Fibroblast of lung (primary cell): ENCODE results near the gene C4orf50. TPM values are rescaled to one million over a fixed set of nuclear protein-coding genes. Genes with fewer than 3 reads are reported as not detected.

Experiments
- DNase-seq, 2 donors: peaks; one replicate each; pipeline versions ENCODE4 v3.0.0 to v3.0.0-alpha.2; 2010; ENCODE audit warnings: low read depth in 2 of 2
- H2AFZ ChIP-seq: 2 replicates; pipeline ENCODE4 v1.5.1; 2012; ENCODE audit warnings: low read length, control low read depth, inconsistent platforms
- H3K27ac ChIP-seq: 2 replicates; pipeline ENCODE4 v1.5.1; 2011; ENCODE audit warnings: low read length, control low read depth; ENCODE audit not compliant: insufficient read depth
- H3K27me3 ChIP-seq: 2 replicates; pipeline ENCODE4 v1.5.1; 2011; ENCODE audit warnings: mild to moderate bottlenecking, low read length; ENCODE audit not compliant: control insufficient read depth, insufficient read depth
- H3K36me3 ChIP-seq: 2 replicates; pipeline ENCODE4 v1.5.1; 2011; ENCODE audit warnings: low read length; ENCODE audit not compliant: control insufficient read depth, insufficient read depth
- H3K4me1 ChIP-seq: 2 replicates; pipeline ENCODE4 v1.5.1; 2011; ENCODE audit warnings: low read length; ENCODE audit not compliant: control insufficient read depth, insufficient read depth; ENCODE audit errors: extremely low read depth
- H3K4me2 ChIP-seq: 2 replicates; pipeline ENCODE4 v1.5.1; 2011; ENCODE audit warnings: low read length, control low read depth; ENCODE audit not compliant: insufficient read depth; ENCODE audit errors: extremely low read depth
- H3K4me3 ChIP-seq, 4 experiments: fragments of 200-600 bp in 1 of 4; sonication (generic) in 1 of 4; replicated peaks in 1 of 4; 2 replicates each; pipeline ENCODE4 v1.5.1; 2011 to 2016; ENCODE audit warnings: low read length in 4 of 4, low read depth in 3 of 4, mild to moderate bottlenecking in 3 of 4, control low read depth in 2 of 4, inconsistent platforms in 1 of 4, mixed read lengths in 1 of 4; ENCODE audit not compliant: insufficient read depth in 1 of 4; ENCODE audit errors: control extremely low read depth in 1 of 4
- H3K79me2 ChIP-seq: 2 replicates; pipeline ENCODE4 v1.5.1; 2012; ENCODE audit warnings: mild to moderate bottlenecking, low read length, inconsistent platforms; ENCODE audit not compliant: control insufficient read depth, insufficient read depth
- H3K9ac ChIP-seq: 2 replicates; pipeline ENCODE4 v1.5.1; 2011; ENCODE audit warnings: mild to moderate bottlenecking, low read length, control low read depth; ENCODE audit not compliant: insufficient read depth
- H3K9me3 ChIP-seq: 2 replicates; pipeline ENCODE4 v1.5.1; 2012; ENCODE audit warnings: low read depth, low read length; ENCODE audit not compliant: control insufficient read depth, insufficient read depth
- H4K20me1 ChIP-seq: 2 replicates; pipeline ENCODE4 v1.5.1; 2011; ENCODE audit warnings: low read length; ENCODE audit not compliant: control insufficient read depth, insufficient read depth; ENCODE audit errors: extremely low read depth
- CTCF ChIP-seq, 2 donors: IDR thresholded peaks in 1 of 2; conservative IDR thresholded peaks in 1 of 2; 1 replicate in 1 of 2; 2 replicates in 1 of 2; pipeline ENCODE4 v1.5.1; 2011 to 2012; ENCODE audit warnings: low read length in 2 of 2, control low read depth in 1 of 2, inconsistent platforms in 1 of 2, low read depth in 1 of 2, mild to moderate bottlenecking in 1 of 2
- EZH2 ChIP-seq: IDR thresholded peaks from 2 replicates; pipeline ENCODE4 v1.5.1; 2012; ENCODE audit warnings: low read length, control low read depth, mild to moderate bottlenecking; ENCODE audit errors: missing control alignments
- polyA minus RNA-seq: library from RNA; depleted of rRNA, polyadenylated mRNA; stranded (reverse); fragments of >200 nt; gene quantifications from 2 replicates; pipeline ENCODE4 v1.2.3, GENCODE V29; 2011; ENCODE audit warnings: low replicate concordance
- polyA plus RNA-seq, 2 donors: library from polyadenylated mRNA; depleted of rRNA in 1 of 2; stranded (reverse) in 1 of 2; unstranded in 1 of 2; fragments of >200 nt; gene quantifications; 2 replicates each; pipeline ENCODE4 v1.2.1, GENCODE V29; 2011 to 2012; ENCODE audit warnings: missing spikeins in 1 of 2
- total RNA-seq: library from RNA; depleted of rRNA; stranded (reverse); fragments of >200 nt; gene quantifications from 2 replicates; pipeline ENCODE4 v1.2.1, GENCODE V29; 2014

The C4orf50 gene
- total RNA-seq (not detected in 2 replicates), polyA plus RNA-seq (not detected in 2 replicates), polyA minus RNA-seq (not detected in 2 replicates)
- not detected in 2 replicates for polyA plus RNA-seq (2012)

GRCh38 chr4:6018331-6018730, at the start of gene C4orf50:
TSS of gene C4orf50 (minus strand) at chr4:6018431.
- no peak within 1 kb of the TSS for H3K4me2 ChIP-seq
- TF ChIP-seq EZH2 (no peak), CTCF (conservative IDR thresholded peaks at IDR 0.05 in 1 of 2, IDR thresholded peaks at IDR 0.05 in 1 of 2; ENCODE audit: low read depth in 1 of 2, low read length in 2 of 2) (no peak)
- no peaks in the 10 kb centered on the region for H3K4me1 ChIP-seq
- H3K9me3 ChIP-seq: no peaks in the 10 kb centered on the region
- DNase-seq: no peak
- no peaks in the 10 kb centered on the region for H3K36me3 ChIP-seq
- no peaks in the 10 kb centered on the region for H3K27me3 ChIP-seq
- H3K79me2 ChIP-seq: no peaks in the 10 kb centered on the region
- H2AFZ ChIP-seq: no peak within 1 kb of the TSS
- no peaks in the 10 kb centered on the region for H4K20me1 ChIP-seq
- no peak within 1 kb of the TSS for H3K27ac ChIP-seq
- H3K4me3 ChIP-seq: no peak within 1 kb of the TSS
- H3K9ac ChIP-seq: no peak within 1 kb of the TSS

DNA sequence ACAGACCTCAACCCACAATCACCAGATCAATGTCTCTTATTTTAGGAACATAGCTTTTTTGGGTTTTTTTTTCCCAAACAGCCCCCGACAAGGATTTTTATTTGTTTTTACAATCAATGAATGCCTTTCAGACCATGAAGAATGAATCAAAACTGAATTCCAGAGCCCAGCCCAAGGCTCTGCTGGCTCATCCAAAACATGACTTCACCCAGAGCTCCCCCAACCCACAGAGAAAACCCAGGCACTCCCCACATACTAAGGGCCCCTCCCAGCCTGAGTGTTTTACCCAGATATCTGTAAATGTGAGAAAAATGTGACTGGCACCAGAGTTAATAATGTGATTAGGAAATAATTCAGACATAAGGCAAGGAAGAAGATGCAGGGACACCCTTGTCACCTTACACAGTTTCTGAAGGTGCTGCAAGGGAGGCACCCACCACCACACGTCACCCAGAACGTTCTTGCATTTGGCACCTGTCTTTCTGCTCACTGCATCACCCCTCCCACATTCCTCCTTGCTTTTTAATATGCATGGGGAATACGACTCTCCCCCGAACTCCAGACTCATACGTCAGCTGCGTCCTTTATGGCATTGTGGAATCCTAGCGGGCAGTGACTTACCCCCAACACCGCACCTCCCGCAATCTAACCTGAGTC, 47.8 kb upstream of the C4orf50 start:
- Histone ChIP-seq H3K9me3 (no peaks in the 10 kb centered on the region), H3K9ac (no peak overlapping the region), H2AFZ (no peak overlapping the region), H3K4me3 (no peak overlapping the region), H3K36me3 (no peaks in the 10 kb centered on the region), H3K4me2 (no peak overlapping the region), H3K79me2 (no peaks in the 10 kb centered on the region), H3K4me1 (no peaks in the 10 kb centered on the region), H4K20me1 (no peaks in the 10 kb centered on the region), H3K27me3 (no peaks in the 10 kb centered on the region), H3K27ac (no peak overlapping the region)
- DNase-seq: no peak
- TF ChIP-seq EZH2 (no peak), CTCF (conservative IDR thresholded peaks at IDR 0.05 in 1 of 2, IDR thresholded peaks at IDR 0.05 in 1 of 2; ENCODE audit: low read depth in 1 of 2, low read length in 2 of 2) (no peak)

- H3K27ac ChIP-seq: no peak overlapping the region
- DNase-seq: no peak
- no peak overlapping the region for H3K4me3 ChIP-seq
- H3K4me1 ChIP-seq: no peaks in the 10 kb centered on the region
- no peak overlapping the region for H3K9ac ChIP-seq
- TF ChIP-seq EZH2: no peak
- TF ChIP-seq CTCF (conservative IDR thresholded peaks at IDR 0.05 in 1 of 2, IDR thresholded peaks at IDR 0.05 in 1 of 2; ENCODE audit: low read depth in 1 of 2, low read length in 2 of 2): no peak
- no peaks in the 10 kb centered on the region for H3K9me3 ChIP-seq
- H3K36me3 ChIP-seq: no peaks in the 10 kb centered on the region
- no peaks in the 10 kb centered on the region for H3K79me2 ChIP-seq
- H4K20me1 ChIP-seq: no peaks in the 10 kb centered on the region
- no peak overlapping the region for H3K4me2 ChIP-seq
- H2AFZ ChIP-seq: no peak overlapping the region
- H3K27me3 ChIP-seq: no peaks in the 10 kb centered on the region
Observed at GRCh38 chr4:6065166-6065565, 46.9 kb upstream of the C4orf50 start.
